Neural cell (in vitro differentiated cells): ENCODE results near the gene MTHFD1L. TPM values are rescaled to one million over a fixed set of nuclear protein-coding genes. Genes with fewer than 3 reads are reported as not detected.

Experiments used
- H2AFZ ChIP-seq: fragments of 200-600, 300-800 bp; sonication (generic), shearing (Covaris generic); 2 replicates; pipeline ENCODE4 v1.6.0; 2014; ENCODE audit warnings: low read depth, mild to moderate bottlenecking, antibody characterized with exemption, low read length, moderate library complexity
- H3F3A ChIP-seq: fragments of 200-600 bp; shearing (Covaris generic); 2 replicates; pipeline ENCODE4 v1.6.1; 2016; ENCODE audit warnings: mild to moderate bottlenecking, moderate library complexity, mixed read lengths, antibody characterized with exemption, low read length; ENCODE audit not compliant: insufficient read depth, poor library complexity, severe bottlenecking
- H3K27ac ChIP-seq: fragments of 200-600, 300-800 bp; sonication (generic), shearing (Covaris generic); 2 replicates; pipeline ENCODE4 v1.5.1; 2014; ENCODE audit warnings: mild to moderate bottlenecking, low read length, moderate library complexity
- H3K27me3 ChIP-seq: fragments of 300-800, 200-600 bp; sonication (generic), shearing (Covaris generic); 2 replicates; pipeline ENCODE4 v1.6.0; 2014; ENCODE audit warnings: mild to moderate bottlenecking, low read depth, low read length, moderate library complexity; ENCODE audit not compliant: insufficient read depth
- H3K36me3 ChIP-seq: fragments of 300-800, 200-600 bp; sonication (generic), shearing (Covaris generic); 2 replicates; pipeline ENCODE4 v1.5.1; 2014; ENCODE audit warnings: mild to moderate bottlenecking, antibody characterized with exemption, low read length, moderate library complexity; ENCODE audit not compliant: insufficient read depth
- H3K4me2 ChIP-seq: fragments of 300-800, 200-600 bp; sonication (generic), shearing (Covaris generic); 2 replicates; pipeline ENCODE4 v1.6.0; 2014; ENCODE audit warnings: mild to moderate bottlenecking, low read length
- H3K4me3 ChIP-seq: fragments of 300-800, 200-600 bp; sonication (generic), shearing (Covaris generic); 2 replicates; pipeline ENCODE4 v1.5.1; 2014; ENCODE audit warnings: mild to moderate bottlenecking, low read length, moderate library complexity
- H3K79me2 ChIP-seq: fragments of 200-600 bp; shearing (Covaris generic); replicated peaks from 2 replicates; pipeline ENCODE4 v1.6.0; 2014; ENCODE audit warnings: mild to moderate bottlenecking, low read length, moderate library complexity; ENCODE audit not compliant: insufficient read depth
- H3K9ac ChIP-seq: fragments of 300-800, 200-600 bp; sonication (generic), shearing (Covaris generic); 2 replicates; pipeline ENCODE4 v1.6.1; 2016; ENCODE audit warnings: mild to moderate bottlenecking, low read length, mixed read lengths
- H3K9me2 ChIP-seq: fragments of 200-600 bp; shearing (Covaris generic); 2 replicates; pipeline ENCODE4 v1.6.1; 2016; ENCODE audit warnings: mild to moderate bottlenecking, low read length, mixed read lengths; ENCODE audit not compliant: insufficient read depth
- H3K9me3 ChIP-seq: fragments of 200-600, 300-800 bp; sonication (generic), shearing (Covaris generic); 2 replicates; pipeline ENCODE4 v1.6.1; 2016; ENCODE audit warnings: mild to moderate bottlenecking, mixed run types, low read length, moderate library complexity, mixed read lengths
- H4K20me1 ChIP-seq: fragments of 200-600 bp; shearing (Covaris generic); 2 replicates; pipeline ENCODE4 v1.6.1; 2016; ENCODE audit warnings: mild to moderate bottlenecking, mixed run types; ENCODE audit not compliant: insufficient read depth
- CTCF ChIP-seq: fragments of 450-650 bp; IDR thresholded peaks from 2 replicates; pipeline ENCODE4 v1.5.1; 2014; ENCODE audit warnings: antibody characterized with exemption, mild to moderate bottlenecking, moderate library complexity; ENCODE audit not compliant: poor library complexity, severe bottlenecking
- EP300 ChIP-seq: fragments of 450-650 bp; conservative IDR thresholded peaks from 2 replicates; pipeline ENCODE4 v1.6.1; 2014; ENCODE audit warnings: antibody characterized with exemption, mild to moderate bottlenecking, moderate library complexity; ENCODE audit not compliant: poor library complexity, severe bottlenecking
- EZH2 ChIP-seq: fragments of 200-600, 300-800 bp; shearing (Covaris generic), sonication (generic); IDR thresholded peaks from 2 replicates; pipeline ENCODE4 v1.6.1; 2014; ENCODE audit warnings: antibody characterized with exemption, low read length, borderline replicate concordance, mild to moderate bottlenecking; ENCODE audit not compliant: insufficient read depth, poor library complexity, severe bottlenecking
- MXI1 ChIP-seq: fragments of 450-650 bp; conservative IDR thresholded peaks from 2 replicates; pipeline ENCODE4 v1.6.1; 2014; ENCODE audit warnings: antibody characterized with exemption, mild to moderate bottlenecking; ENCODE audit not compliant: poor library complexity, severe bottlenecking
- POLR2AphosphoS5 ChIP-seq: IDR thresholded peaks from 2 replicates; pipeline ENCODE4 v1.6.1; 2012
- RAD21 ChIP-seq: fragments of 450-650 bp; conservative IDR thresholded peaks from 2 replicates; pipeline ENCODE4 v1.6.1; 2014; ENCODE audit warnings: antibody characterized with exemption, mild to moderate bottlenecking, moderate library complexity
- REST ChIP-seq: IDR thresholded peaks from 2 replicates; pipeline ENCODE4 v1.6.1; 2012; ENCODE audit warnings: borderline replicate concordance
- SMC3 ChIP-seq: fragments of 450-650 bp; conservative IDR thresholded peaks from 2 replicates; pipeline ENCODE4 v1.6.1; 2014; ENCODE audit warnings: antibody characterized with exemption, mild to moderate bottlenecking, moderate library complexity; ENCODE audit not compliant: poor library complexity
- TAF1 ChIP-seq: IDR thresholded peaks from 2 replicates; pipeline ENCODE4 v1.6.1; 2012; ENCODE audit warnings: low read depth
- polyA plus RNA-seq: library from polyadenylated mRNA; depleted of rRNA; stranded (reverse); fragments of >200 nt; gene quantifications from 2 replicates; pipeline ENCODE4 v1.2.3, GENCODE V29; 2014

Gene MTHFD1L
- polyA plus RNA-seq, 1 donor from 2014 or later, result 6.3 TPM

- Histone ChIP-seq H4K20me1 (no peaks in the 10 kb centered on the region), H3K36me3 (no peaks in the 10 kb centered on the region), H3K27me3 (no peaks in the 10 kb centered on the region), H3F3A (no peaks in the 10 kb centered on the region), H3K9ac (no peak overlapping the region), H3K4me2 (no peak overlapping the region), H2AFZ (no peak overlapping the region), H3K79me2 (no peaks in the 10 kb centered on the region), H3K9me3 (no peaks in the 10 kb centered on the region), H3K27ac (no peak overlapping the region), H3K4me3 (no peak overlapping the region), H3K9me2 (no peaks in the 10 kb centered on the region)
- no peak for TF ChIP-seq CTCF
- no peak for TF ChIP-seq POLR2AphosphoS5
- TF ChIP-seq MXI1, result no peak
- TF ChIP-seq TAF1, result no peak
- no peak for TF ChIP-seq EP300
- no peak for TF ChIP-seq SMC3
Measured at GRCh38 chr6:151063352-151063751, 197.8 kb downstream of the MTHFD1L start.

- Histone ChIP-seq H3K9me3 (no peaks in the 10 kb centered on the region), H4K20me1 (no peaks in the 10 kb centered on the region), H3K79me2 (no peaks in the 10 kb centered on the region), H3K27me3 (no peaks in the 10 kb centered on the region), H3K4me2 (no peak overlapping the region), H3K27ac (no peak overlapping the region), H2AFZ (no peak overlapping the region), H3K36me3 (no peaks in the 10 kb centered on the region), H3K9ac (no peak overlapping the region), H3F3A (no peaks in the 10 kb centered on the region), H3K9me2 (no peaks in the 10 kb centered on the region), H3K4me3 (no peak overlapping the region)
- TF ChIP-seq EZH2, result no peak
- TF ChIP-seq SMC3, result no peak
- TF ChIP-seq REST, result no peak
- no peak for TF ChIP-seq MXI1
- no peak for TF ChIP-seq TAF1
- TF ChIP-seq RAD21, result no peak
- TF ChIP-seq POLR2AphosphoS5, result no peak
- no peak for TF ChIP-seq EP300
- no peak for TF ChIP-seq CTCF
Measured at GRCh38 chr6:151063842-151064647, 198.5 kb downstream of the MTHFD1L start.
